A549 (cell line): ENCODE data around the gene SLC10A2. TPM values are rescaled to one million over a fixed set of nuclear protein-coding genes. Genes with fewer than 3 reads are reported as not detected.

Experiments used
- polyA plus RNA-seq, 4 experiments: library from polyadenylated mRNA; depleted of rRNA in 3 of 4; stranded (reverse); fragments of >200 nt; fragmentation: RNase III in 1 of 4; extraction: RNeasy Plus Mini Kit Qiagen cat#74134 plus additional on column Dnase treatment in 1 of 4; gene quantifications; 2 replicates in 3 of 4; 3 replicates in 1 of 4; pipeline ENCODE4 v1.2.3, GENCODE V29; 2011 to 2017
- TF ChIP-seq, protein P1 (sequence below): fragments of 250-450 bp; sonication (Bioruptor Pico); IDR thresholded peaks from 2 replicates; pipeline ENCODE4 v1.5.0; 2021; ENCODE audit warnings: mild to moderate bottlenecking, moderate library complexity, borderline replicate concordance

The SLC10A2 gene
- polyA plus RNA-seq, 2 of the 4 experiments (the other 2 are of a cell fraction) = not detected

DNA sequence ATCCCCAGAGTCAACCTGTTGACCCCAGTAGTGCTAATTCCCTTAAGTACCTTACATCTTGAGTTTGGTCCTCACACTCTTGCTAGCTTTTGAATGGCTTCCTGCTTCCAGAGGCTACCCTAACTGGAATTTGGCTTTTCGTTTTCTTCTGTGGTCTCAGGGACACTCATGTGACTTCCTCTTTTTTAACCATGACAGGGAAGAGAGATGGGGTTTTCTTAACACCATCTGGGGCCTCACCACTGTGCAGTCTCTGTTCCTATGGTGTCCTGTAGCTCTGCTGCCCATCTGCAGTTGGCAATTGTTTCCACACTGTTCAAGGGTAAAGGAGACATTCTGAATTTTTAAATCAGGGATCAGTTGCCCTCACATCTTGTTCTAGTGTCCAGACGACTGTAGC lies 66.7 kb downstream of the SLC10A2 start (continued):
- TF ChIP-seq, protein P1, sequence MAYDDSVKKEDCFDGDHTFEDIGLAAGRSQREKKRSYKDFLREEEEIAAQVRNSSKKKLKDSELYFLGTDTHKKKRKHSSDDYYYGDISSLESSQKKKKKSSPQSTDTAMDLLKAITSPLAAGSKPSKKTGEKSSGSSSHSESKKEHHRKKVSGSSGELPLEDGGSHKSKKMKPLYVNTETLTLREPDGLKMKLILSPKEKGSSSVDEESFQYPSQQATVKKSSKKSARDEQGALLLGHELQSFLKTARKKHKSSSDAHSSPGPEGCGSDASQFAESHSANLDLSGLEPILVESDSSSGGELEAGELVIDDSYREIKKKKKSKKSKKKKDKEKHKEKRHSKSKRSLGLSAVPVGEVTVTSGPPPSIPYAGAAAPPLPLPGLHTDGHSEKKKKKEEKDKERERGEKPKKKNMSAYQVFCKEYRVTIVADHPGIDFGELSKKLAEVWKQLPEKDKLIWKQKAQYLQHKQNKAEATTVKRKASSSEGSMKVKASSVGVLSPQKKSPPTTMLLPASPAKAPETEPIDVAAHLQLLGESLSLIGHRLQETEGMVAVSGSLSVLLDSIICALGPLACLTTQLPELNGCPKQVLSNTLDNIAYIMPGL (CRISPR knock-in tag) = no peak

Other genes starting within 250 kb of the SLC10A2 start
- gene ERCC5, start 220.4 kb downstream of the SLC10A2 start, polyA plus RNA-seq (2011; rRNA removed) = 19.5 and 24.4 TPM in 2 replicates
- gene ERCC5, start 220.4 kb downstream of the SLC10A2 start, polyA plus RNA-seq (2017; fragmentation: RNase III; extraction: RNeasy Plus Mini Kit Qiagen cat#74134 plus additional on column Dnase treatment) = 17.3 to 20.5 TPM (median 19.3 TPM) in 3 replicates